GM23248 (cell line): ENCODE results near the gene CYP4B1. TPM values are rescaled to one million over a fixed set of nuclear protein-coding genes. Genes with fewer than 3 reads are reported as not detected.

ENCODE experiments used
- DNase-seq: peaks from one replicate; pipeline ENCODE4 v3.0.0-alpha.2; 2015
- H2AFZ ChIP-seq: fragments of 200-600 bp; sonication (generic); 2 replicates; pipeline ENCODE4 v1.6.1; 2016; ENCODE audit warnings: antibody characterized with exemption
- H3F3A ChIP-seq: fragments of 200-600 bp; sonication (generic); 2 replicates; pipeline ENCODE4 v1.6.1; 2016; ENCODE audit warnings: mild to moderate bottlenecking, antibody characterized with exemption, mixed run types; ENCODE audit not compliant: insufficient read depth
- H3K27ac ChIP-seq: fragments of 200-600 bp; sonication (generic); 2 replicates; pipeline ENCODE4 v1.5.1; 2016; ENCODE audit warnings: mild to moderate bottlenecking
- H3K27me3 ChIP-seq: fragments of 200-600 bp; sonication (generic); replicated peaks from 2 replicates; pipeline ENCODE4 v1.6.1; 2016; ENCODE audit warnings: mild to moderate bottlenecking; ENCODE audit not compliant: insufficient read depth
- H3K36me3 ChIP-seq: fragments of 200-600 bp; sonication (generic); 2 replicates; pipeline ENCODE4 v1.6.1; 2016; ENCODE audit warnings: low read depth, mild to moderate bottlenecking
- H3K4me1 ChIP-seq: fragments of 200-600 bp; sonication (generic); 2 replicates; pipeline ENCODE4 v1.6.1; 2016; ENCODE audit warnings: mild to moderate bottlenecking; ENCODE audit not compliant: insufficient read depth
- H3K4me2 ChIP-seq: fragments of 200-600 bp; sonication (generic); one replicate; pipeline ENCODE4 v1.6.1; 2016; ENCODE audit warnings: mild to moderate bottlenecking; ENCODE audit not compliant: unreplicated experiment
- H3K4me3 ChIP-seq: fragments of 200-600 bp; sonication (generic); 2 replicates; pipeline ENCODE4 v1.5.1; 2016; ENCODE audit warnings: mild to moderate bottlenecking
- H3K79me2 ChIP-seq: fragments of 200-600 bp; sonication (generic); 2 replicates; pipeline ENCODE4 v1.6.1; 2016; ENCODE audit warnings: mild to moderate bottlenecking; ENCODE audit not compliant: insufficient read depth
- H3K9ac ChIP-seq: fragments of 200-600 bp; sonication (generic); 2 replicates; pipeline ENCODE4 v1.6.1; 2016; ENCODE audit warnings: mild to moderate bottlenecking
- H3K9me2 ChIP-seq: fragments of 200-600 bp; sonication (generic); 2 replicates; pipeline ENCODE4 v1.6.1; 2016; ENCODE audit warnings: mixed run types, mild to moderate bottlenecking, moderate library complexity; ENCODE audit not compliant: insufficient read depth
- H3K9me3 ChIP-seq: fragments of 200-600 bp; sonication (generic); one replicate; pipeline ENCODE4 v1.6.1; 2017; ENCODE audit warnings: low read depth
- H4K20me1 ChIP-seq: fragments of 200-600 bp; sonication (generic); 2 replicates; pipeline ENCODE4 v1.6.0; 2016; ENCODE audit not compliant: insufficient read depth
- EZH2 ChIP-seq: fragments of 200-600 bp; sonication (generic); IDR thresholded peaks from 2 replicates; pipeline ENCODE4 v1.6.1; 2018; ENCODE audit warnings: antibody characterized with exemption, mild to moderate bottlenecking; ENCODE audit not compliant: insufficient read depth, poor library complexity, severe bottlenecking
- EZH2phosphoT487 ChIP-seq: fragments of 200-600 bp; sonication (generic); IDR thresholded peaks from 2 replicates; pipeline ENCODE4 v1.6.1; 2018; ENCODE audit warnings: antibody characterized with exemption, moderate library complexity, mild to moderate bottlenecking, low read depth; ENCODE audit not compliant: insufficient read depth
- WGBS, 2 experiments: methylation state at CpG; one replicate each; pipeline ENCODE4 v1.1.6; 2015 to 2017; ENCODE audit warnings: low lambda C conversion rate in 2 of 2, low coverage in 1 of 2; ENCODE audit errors: missing lambda C conversion rate in 2 of 2; 5-methylcytosine and 5-hydroxymethylcytosine counted together
- in situ Hi-C: fragments of 300-500 bp; cut with MboI; formaldehyde crosslinking; loops from 2 replicates; pipeline ENCODE4 v1.15.0; 2020
- polyA plus RNA-seq: library from polyadenylated mRNA; unstranded; fragments of >200 nt; fragmentation: Nextera tagmentation; extraction: Ambion mirVana; gene quantifications from 2 replicates; pipeline ENCODE4 v1.2.1, GENCODE V29; 2016
- total RNA-seq: library from RNA; depleted of rRNA; stranded (reverse); fragments of >200 nt; shearing (Covaris generic); gene quantifications from 2 replicates; pipeline ENCODE4 v1.2.3, GENCODE V29; 2014

The CYP4B1 gene
- total and polyA plus RNA-seq, 2 experiments from 2014 or later = not detected

GRCh38 chr1:46755121-46755520, 43.7 kb upstream of the CYP4B1 start:
- H3K9me3 ChIP-seq = no peaks in the 10 kb centered on the region
- no peak overlapping the region for H2AFZ ChIP-seq
- no peak for DNase-seq
- no peaks in the 10 kb centered on the region for H3F3A ChIP-seq
- H3K79me2 ChIP-seq = no peaks in the 10 kb centered on the region
- H3K27ac ChIP-seq = no peak overlapping the region
- no peaks in the 10 kb centered on the region for H4K20me1 ChIP-seq
- H3K4me2 ChIP-seq = no peak overlapping the region
- H3K4me1 ChIP-seq = no peaks in the 10 kb centered on the region
- 48 to 61% methylated on average over 4 of the region's 4 CpGs for WGBS, 2 experiments
- H3K36me3 ChIP-seq = no peaks in the 10 kb centered on the region
- H3K9ac ChIP-seq = no peak overlapping the region
- in situ Hi-C loops = no loop called here
- H3K9me2 ChIP-seq = no peaks in the 10 kb centered on the region
- H3K27me3 ChIP-seq = 0 out of 2 replicates have a peak, but pooled peaks cover 6% of the 10 kb centered on the region
- TF ChIP-seq EZH2 (no peak), EZH2phosphoT487 (no peak)
- H3K4me3 ChIP-seq = no peak overlapping the region

- in situ Hi-C loops = no loop called here
- TF ChIP-seq EZH2 (no peak), EZH2phosphoT487 (no peak)
- H3K4me1 ChIP-seq = no peaks in the 10 kb centered on the region
Measured at GRCh38 chr1:46757247-46757955, 41.4 kb upstream of the CYP4B1 start.

GRCh38 chr1:46757956-46758528, 40.8 kb upstream of the CYP4B1 start:
- Histone ChIP-seq H3K79me2 (no peaks in the 10 kb centered on the region), H4K20me1 (no peaks in the 10 kb centered on the region), H3K27ac (no peak overlapping the region), H3K4me1 (no peaks in the 10 kb centered on the region), H3K27me3 (no peaks in the 10 kb centered on the region), H3K36me3 (no peaks in the 10 kb centered on the region), H3K4me2 (no peak overlapping the region), H2AFZ (no peak overlapping the region), H3K9me3 (no peaks in the 10 kb centered on the region), H3K9ac (no peak overlapping the region), H3F3A (no peaks in the 10 kb centered on the region), H3K4me3 (no peak overlapping the region), H3K9me2 (no peaks in the 10 kb centered on the region)
- TF ChIP-seq EZH2 (no peak), EZH2phosphoT487 (no peak)
- DNase-seq = no peak
- in situ Hi-C loops = no loop called here

More at GRCh38 chr1:46757247-46757955, 41.4 kb upstream of the CYP4B1 start:
- Histone ChIP-seq H2AFZ (no peak overlapping the region), H3K9ac (no peak overlapping the region), H4K20me1 (no peaks in the 10 kb centered on the region), H3K9me3 (no peaks in the 10 kb centered on the region), H3K4me2 (no peak overlapping the region), H3K4me3 (no peak overlapping the region), H3K9me2 (no peaks in the 10 kb centered on the region), H3F3A (no peaks in the 10 kb centered on the region), H3K27ac (no peak overlapping the region), H3K79me2 (no peaks in the 10 kb centered on the region), H3K36me3 (no peaks in the 10 kb centered on the region), H3K27me3 (0 out of 2 replicates have a peak, but pooled peaks cover under 1% of the 10 kb centered on the region)
- 23 to 28% methylated on average over 6 of the region's 6 CpGs for WGBS, 2 experiments
- DNase-seq = peak; percentile 9

GRCh38 chr1:46760558-46761166, 38.2 kb upstream of the CYP4B1 start:
- no peak overlapping the region for H2AFZ ChIP-seq
- WGBS, 2 experiments = 16 to 28% methylated on average over 2 of the region's 2 CpGs
- H3K4me2 ChIP-seq = no peak overlapping the region
- H3K36me3 ChIP-seq = no peaks in the 10 kb centered on the region
- no peaks in the 10 kb centered on the region for H3K4me1 ChIP-seq
- H3F3A ChIP-seq = no peaks in the 10 kb centered on the region
- no peaks in the 10 kb centered on the region for H3K79me2 ChIP-seq
- H3K27ac ChIP-seq = no peak overlapping the region
- no peaks in the 10 kb centered on the region for H3K27me3 ChIP-seq
- H3K9me3 ChIP-seq = no peaks in the 10 kb centered on the region
- H3K9ac ChIP-seq = no peak overlapping the region
- H3K4me3 ChIP-seq = no peak overlapping the region
- DNase-seq = no peak
- no peaks in the 10 kb centered on the region for H3K9me2 ChIP-seq
- in situ Hi-C loops = no loop called here
- TF ChIP-seq EZH2 = no peak
- H4K20me1 ChIP-seq = no peaks in the 10 kb centered on the region
